ENCODE results near the gene EEF1AKMT3.

EEF1AKMT3 gene

DNA sequence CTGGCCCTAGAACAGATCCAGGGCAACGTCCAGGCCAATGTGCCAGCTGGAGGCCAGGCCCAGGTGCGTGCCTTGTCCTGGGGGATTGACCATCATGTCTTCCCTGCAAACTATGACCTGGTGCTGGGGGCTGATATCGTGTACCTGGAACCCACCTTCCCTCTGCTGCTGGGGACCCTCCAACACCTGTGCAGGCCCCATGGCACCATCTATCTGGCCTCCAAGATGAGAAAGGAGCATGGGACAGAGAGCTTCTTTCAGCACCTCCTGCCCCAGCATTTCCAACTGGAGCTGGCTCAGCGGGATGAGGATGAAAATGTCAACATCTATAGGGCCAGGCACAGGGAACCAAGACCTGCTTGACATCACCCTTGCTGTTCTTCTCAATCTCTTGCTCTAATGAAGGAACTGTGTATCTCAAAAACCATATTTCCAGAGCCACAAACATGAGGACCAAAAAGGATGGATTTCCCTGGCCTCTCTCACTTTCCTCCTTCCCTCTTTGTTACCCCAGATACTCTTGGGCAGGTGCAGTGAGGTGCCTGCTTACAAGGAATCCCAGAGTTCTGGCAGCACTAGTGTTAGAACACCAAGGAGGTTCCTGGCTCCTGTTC lies 8.0 kb downstream of the EEF1AKMT3 start:
- no peak for DNase-seq
- Histone ChIP-seq H3K36me3 (peaks cover 26% of the 10 kb centered on the region), H3K27me3 (ENCODE audit: insufficient read depth, low read depth, severe bottlenecking) (no peaks in the 10 kb centered on the region), H3K27ac (no peak overlapping the region), H3K4me3 (ENCODE audit: low read depth, low read length) (no peak overlapping the region), H3K9me3 (ENCODE audit: severe bottlenecking) (no peaks in the 10 kb centered on the region)
- TF ChIP-seq, protein P1, sequence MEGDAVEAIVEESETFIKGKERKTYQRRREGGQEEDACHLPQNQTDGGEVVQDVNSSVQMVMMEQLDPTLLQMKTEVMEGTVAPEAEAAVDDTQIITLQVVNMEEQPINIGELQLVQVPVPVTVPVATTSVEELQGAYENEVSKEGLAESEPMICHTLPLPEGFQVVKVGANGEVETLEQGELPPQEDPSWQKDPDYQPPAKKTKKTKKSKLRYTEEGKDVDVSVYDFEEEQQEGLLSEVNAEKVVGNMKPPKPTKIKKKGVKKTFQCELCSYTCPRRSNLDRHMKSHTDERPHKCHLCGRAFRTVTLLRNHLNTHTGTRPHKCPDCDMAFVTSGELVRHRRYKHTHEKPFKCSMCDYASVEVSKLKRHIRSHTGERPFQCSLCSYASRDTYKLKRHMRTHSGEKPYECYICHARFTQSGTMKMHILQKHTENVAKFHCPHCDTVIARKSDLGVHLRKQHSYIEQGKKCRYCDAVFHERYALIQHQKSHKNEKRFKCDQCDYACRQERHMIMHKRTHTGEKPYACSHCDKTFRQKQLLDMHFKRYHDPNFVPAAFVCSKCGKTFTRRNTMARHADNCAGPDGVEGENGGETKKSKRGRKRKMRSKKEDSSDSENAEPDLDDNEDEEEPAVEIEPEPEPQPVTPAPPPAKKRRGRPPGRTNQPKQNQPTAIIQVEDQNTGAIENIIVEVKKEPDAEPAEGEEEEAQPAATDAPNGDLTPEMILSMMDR (IDR thresholded peaks at IDR 0.05; ENCODE audit: low read depth, low read length) = no peak

DNA sequence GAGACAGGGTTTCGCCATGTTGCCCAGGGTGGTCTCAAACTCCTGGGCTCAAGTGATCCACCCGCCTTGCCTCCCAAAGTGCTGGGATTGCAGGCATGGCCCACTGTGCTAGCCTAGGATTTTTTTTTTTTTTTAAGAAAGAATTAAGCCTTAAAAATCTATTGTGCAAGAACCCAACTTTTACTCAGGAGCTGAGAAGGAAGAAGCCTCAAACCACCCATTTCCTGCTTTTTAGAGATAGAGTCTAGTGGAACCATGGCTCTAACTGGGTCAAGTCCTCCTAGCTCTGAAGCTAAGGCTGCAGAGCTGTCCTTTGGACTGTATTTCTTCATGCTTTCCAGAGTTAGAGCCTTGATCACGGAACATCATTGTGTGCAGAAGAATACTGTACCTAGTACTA lies 8.8 kb downstream of the EEF1AKMT3 start:
- Histone ChIP-seq H3K36me3 (peaks cover 32% of the 10 kb centered on the region), H3K9me3 (ENCODE audit: severe bottlenecking) (no peaks in the 10 kb centered on the region), H3K27me3 (ENCODE audit: insufficient read depth, low read depth, severe bottlenecking) (no peaks in the 10 kb centered on the region), H3K27ac (no peak overlapping the region), H3K4me3 (ENCODE audit: low read depth, low read length) (no peak overlapping the region)
- TF ChIP-seq, protein P1 (IDR thresholded peaks at IDR 0.05; ENCODE audit: low read depth, low read length) = no peak
- DNase-seq = no peak

DNA sequence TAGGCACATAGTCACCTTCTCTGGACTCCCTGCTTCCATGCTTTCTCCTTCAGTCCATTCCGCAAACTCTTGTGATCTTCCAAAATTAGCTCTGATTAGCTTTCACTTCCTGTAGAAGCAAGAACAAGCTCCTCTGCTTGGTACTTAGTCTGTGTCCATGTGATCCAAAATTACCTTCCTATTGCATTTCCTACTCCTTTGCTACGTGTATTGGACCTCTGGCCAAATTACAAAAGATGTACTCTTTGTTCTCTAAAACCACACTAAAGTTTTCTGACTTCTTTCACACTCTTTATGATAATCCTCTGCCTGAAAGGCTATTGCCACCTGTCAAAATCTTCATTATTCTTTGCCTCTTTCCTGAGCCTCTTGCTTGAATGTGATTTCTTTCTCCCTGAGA lies 9.4 kb downstream of the EEF1AKMT3 start:
- Histone ChIP-seq H3K36me3 (peaks cover 38% of the 10 kb centered on the region), H3K27me3 (ENCODE audit: insufficient read depth, low read depth, severe bottlenecking) (no peaks in the 10 kb centered on the region), H3K9me3 (ENCODE audit: severe bottlenecking) (no peaks in the 10 kb centered on the region), H3K4me3 (ENCODE audit: low read depth, low read length) (no peak overlapping the region), H3K27ac (no peak overlapping the region)
- DNase-seq = no peak
- TF ChIP-seq, protein P1 (IDR thresholded peaks at IDR 0.05; ENCODE audit: low read depth, low read length) = no peak

DNA sequence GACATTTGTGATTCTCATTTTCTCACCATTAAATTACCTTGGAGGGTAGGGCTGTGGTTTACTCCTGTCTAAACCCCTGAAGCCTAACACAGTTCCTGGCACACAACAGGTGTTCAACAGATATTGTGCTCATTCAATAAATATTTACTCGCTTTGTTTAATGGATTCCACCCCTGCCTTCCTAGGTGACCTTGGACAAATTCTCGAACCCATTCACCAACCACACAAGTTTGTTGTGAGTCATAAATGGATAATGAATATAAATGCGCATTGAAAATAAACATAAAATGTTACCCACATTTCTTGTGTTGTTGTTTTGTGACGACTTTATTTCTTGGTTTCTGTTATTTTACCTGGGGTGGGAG lies 9.8 kb downstream of the EEF1AKMT3 start:
- TF ChIP-seq, protein P1 (IDR thresholded peaks at IDR 0.05; ENCODE audit: low read depth, low read length) = no peak
- DNase-seq = no peak
- Histone ChIP-seq H3K9me3 (ENCODE audit: severe bottlenecking) (no peaks in the 10 kb centered on the region), H3K36me3 (peaks cover 42% of the 10 kb centered on the region), H3K27ac (no peak overlapping the region), H3K4me3 (ENCODE audit: low read depth, low read length) (no peak overlapping the region), H3K27me3 (ENCODE audit: insufficient read depth, low read depth, severe bottlenecking) (no peaks in the 10 kb centered on the region)

DNA sequence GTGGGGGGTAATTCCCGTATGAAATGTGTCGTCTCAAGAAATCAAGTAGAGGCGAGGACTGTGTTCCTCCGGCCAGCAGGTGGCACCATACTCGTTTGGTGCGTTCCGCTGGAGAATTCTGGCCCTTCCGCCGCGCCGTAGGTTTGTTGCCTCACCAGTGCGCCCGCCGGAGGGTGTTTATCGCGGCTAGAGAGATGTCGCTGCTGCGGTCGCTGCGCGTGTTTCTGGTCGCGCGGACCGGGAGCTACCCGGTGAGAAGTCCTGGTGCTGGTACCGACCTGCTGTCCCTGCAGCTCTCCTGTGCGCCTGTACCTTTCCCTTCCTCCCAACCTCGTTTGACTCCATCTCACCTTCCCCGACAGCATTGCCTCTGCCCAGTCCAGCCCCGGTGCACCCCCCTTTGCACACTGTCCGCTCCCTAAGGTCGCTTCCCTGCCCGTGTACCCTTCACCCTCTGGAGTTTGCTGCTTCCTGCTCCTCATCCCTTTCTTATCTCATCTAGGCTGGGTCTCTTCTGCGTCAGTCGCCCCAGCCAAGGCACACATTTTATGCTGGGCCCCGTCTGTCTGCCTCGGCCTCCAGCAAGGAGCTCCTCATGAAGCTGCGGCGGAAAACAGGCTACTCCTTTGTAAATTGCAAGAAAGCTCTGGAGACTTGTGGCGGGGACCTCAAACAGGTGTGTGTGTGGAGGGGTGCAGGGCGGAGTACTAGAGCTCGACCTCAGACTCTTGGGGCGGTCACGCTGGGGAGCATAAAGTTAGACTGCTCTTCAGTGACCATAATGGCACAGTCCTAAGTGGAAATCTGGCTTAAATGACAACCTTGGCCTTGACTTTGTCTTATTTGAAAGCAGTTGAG lies 10.4 kb downstream of the EEF1AKMT3 start, which contains the start of gene TSFM:
TSFM (plus strand) TSS at position 180 of the 858 bp plus-strand sequence; CDS start at position 195, 15 bp downstream.
- peak; percentile 96 for DNase-seq
- TF ChIP-seq, protein P1 (IDR thresholded peaks at IDR 0.05; ENCODE audit: low read depth, low read length) = peak; percentile 91
- H3K36me3 ChIP-seq = peaks cover 47% of the 10 kb centered on the region
- H3K27ac ChIP-seq = peak within 1 kb of the TSS; percentile 55
- no peaks in the 10 kb centered on the region for H3K27me3 ChIP-seq (ENCODE audit: insufficient read depth, low read depth, severe bottlenecking)
- H3K4me3 ChIP-seq (ENCODE audit: low read depth, low read length) = peak within 1 kb of the TSS; percentile 93
- no peaks in the 10 kb centered on the region for H3K9me3 ChIP-seq (ENCODE audit: severe bottlenecking)
